ENCODE results near the gene GLRX3. TPM values are rescaled to one million over a fixed set of nuclear protein-coding genes. Genes with fewer than 3 reads are reported as not detected.

GLRX3 gene
- total RNA-seq, 1 experiment from 2014 or later = 98.1 TPM

DNA sequence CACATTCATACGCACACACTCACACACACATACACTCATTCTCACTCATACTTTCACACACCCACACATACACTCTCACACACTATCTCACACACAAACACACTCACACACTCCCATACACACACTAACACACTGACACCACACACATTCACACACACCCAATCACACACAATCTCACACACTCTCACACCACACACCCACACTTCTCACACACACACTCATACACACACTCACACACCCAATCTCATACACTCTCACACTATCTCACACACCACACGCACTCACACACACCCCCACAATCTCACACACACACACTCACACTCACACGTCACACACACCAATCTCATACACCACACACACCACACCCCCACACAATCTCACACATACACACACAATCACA lies 71.0 kb downstream of the GLRX3 start:
- intact Hi-C loops (cut with micrococcal nuclease) = no loop called here
- Histone ChIP-seq H3K4me3 (ENCODE audit: low read length) (no peak overlapping the region), H3K27me3 (ENCODE audit: low read length) (no peaks in the 10 kb centered on the region), H3K27ac (ENCODE audit: low read length) (no peak overlapping the region), H3F3A (ENCODE audit: low read length, unreplicated experiment) (no peaks in the 10 kb centered on the region), H3K4me2 (ENCODE audit: low read length) (no peak overlapping the region), H3K79me2 (ENCODE audit: low read length) (no peaks in the 10 kb centered on the region), H2AFZ (ENCODE audit: low read length) (no peak overlapping the region), H3K9me2 (replicated peaks; ENCODE audit: low read length) (no peaks in the 10 kb centered on the region), H3K4me1 (ENCODE audit: insufficient read depth, low read length) (no peaks in the 10 kb centered on the region), H3K9ac (ENCODE audit: low read length) (no peak overlapping the region), H3K36me3 (ENCODE audit: low read depth, low read length) (no peaks in the 10 kb centered on the region), H3K9me3 (ENCODE audit: low read length) (no peaks in the 10 kb centered on the region), H4K20me1 (ENCODE audit: low read length) (no peaks in the 10 kb centered on the region)
- BruUV-seq (replicated peaks) = no TSS peak
- ATAC-seq (no peak), DNase-seq (no peak)
- ChIA-PET CTCF (no interaction called here), POLR2A (ENCODE audit: unreplicated experiment) (no interaction called here)
- TF ChIP-seq EZH2 (IDR thresholded peaks at IDR 0.05; ENCODE audit: low read length, unreplicated experiment) (no peak), EZH2phosphoT487 (IDR thresholded peaks at IDR 0.05; ENCODE audit: borderline replicate concordance, low read length) (no peak)
- TF ChIP-seq, protein P1, sequence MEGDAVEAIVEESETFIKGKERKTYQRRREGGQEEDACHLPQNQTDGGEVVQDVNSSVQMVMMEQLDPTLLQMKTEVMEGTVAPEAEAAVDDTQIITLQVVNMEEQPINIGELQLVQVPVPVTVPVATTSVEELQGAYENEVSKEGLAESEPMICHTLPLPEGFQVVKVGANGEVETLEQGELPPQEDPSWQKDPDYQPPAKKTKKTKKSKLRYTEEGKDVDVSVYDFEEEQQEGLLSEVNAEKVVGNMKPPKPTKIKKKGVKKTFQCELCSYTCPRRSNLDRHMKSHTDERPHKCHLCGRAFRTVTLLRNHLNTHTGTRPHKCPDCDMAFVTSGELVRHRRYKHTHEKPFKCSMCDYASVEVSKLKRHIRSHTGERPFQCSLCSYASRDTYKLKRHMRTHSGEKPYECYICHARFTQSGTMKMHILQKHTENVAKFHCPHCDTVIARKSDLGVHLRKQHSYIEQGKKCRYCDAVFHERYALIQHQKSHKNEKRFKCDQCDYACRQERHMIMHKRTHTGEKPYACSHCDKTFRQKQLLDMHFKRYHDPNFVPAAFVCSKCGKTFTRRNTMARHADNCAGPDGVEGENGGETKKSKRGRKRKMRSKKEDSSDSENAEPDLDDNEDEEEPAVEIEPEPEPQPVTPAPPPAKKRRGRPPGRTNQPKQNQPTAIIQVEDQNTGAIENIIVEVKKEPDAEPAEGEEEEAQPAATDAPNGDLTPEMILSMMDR (conservative IDR thresholded peaks at IDR 0.05; ENCODE audit: low read depth, low read length) = no peak

DNA sequence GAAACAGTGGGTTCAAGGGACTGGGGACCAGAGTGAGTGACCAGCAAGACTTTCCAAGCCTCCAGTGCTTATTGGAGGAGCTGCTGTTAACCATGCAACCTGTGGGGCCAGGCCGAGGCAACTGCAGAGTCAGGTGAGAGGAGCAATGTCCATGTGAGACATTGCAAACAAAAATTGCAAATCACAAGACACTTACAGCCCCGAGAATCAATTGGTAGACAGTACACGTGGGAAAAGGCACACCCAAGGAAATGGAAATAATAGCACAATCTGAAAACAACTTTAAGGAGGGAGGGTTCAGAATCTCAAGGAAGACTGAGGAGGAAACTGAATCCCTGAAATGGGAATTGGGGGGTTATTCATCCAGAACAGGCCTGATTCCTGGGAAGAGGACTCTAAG lies 72.6 kb downstream of the GLRX3 start:
- Histone ChIP-seq H3K4me1 (ENCODE audit: insufficient read depth, low read length) (no peaks in the 10 kb centered on the region), H3K36me3 (ENCODE audit: low read depth, low read length) (no peaks in the 10 kb centered on the region), H3K27me3 (ENCODE audit: low read length) (no peaks in the 10 kb centered on the region), H3K27ac (ENCODE audit: low read length) (no peak overlapping the region), H3K9me2 (replicated peaks; ENCODE audit: low read length) (no peaks in the 10 kb centered on the region), H3F3A (ENCODE audit: low read length, unreplicated experiment) (no peaks in the 10 kb centered on the region), H3K9ac (ENCODE audit: low read length) (no peak overlapping the region), H3K79me2 (ENCODE audit: low read length) (no peaks in the 10 kb centered on the region), H3K4me2 (ENCODE audit: low read length) (no peak overlapping the region), H2AFZ (ENCODE audit: low read length) (no peak overlapping the region), H3K4me3 (ENCODE audit: low read length) (no peak overlapping the region), H3K9me3 (ENCODE audit: low read length) (no peaks in the 10 kb centered on the region), H4K20me1 (ENCODE audit: low read length) (no peaks in the 10 kb centered on the region)
- ChIA-PET CTCF (no interaction called here), POLR2A (ENCODE audit: unreplicated experiment) (no interaction called here)
- TF ChIP-seq EZH2phosphoT487 (IDR thresholded peaks at IDR 0.05; ENCODE audit: borderline replicate concordance, low read length) (no peak), EZH2 (IDR thresholded peaks at IDR 0.05; ENCODE audit: low read length, unreplicated experiment) (no peak)
- TF ChIP-seq, protein P1 (conservative IDR thresholded peaks at IDR 0.05; ENCODE audit: low read depth, low read length) = no peak
- no peak for DNase-seq
- intact Hi-C loops (cut with micrococcal nuclease) = no loop called here
- no peak for ATAC-seq
- no TSS peak for BruUV-seq (replicated peaks)

DNA sequence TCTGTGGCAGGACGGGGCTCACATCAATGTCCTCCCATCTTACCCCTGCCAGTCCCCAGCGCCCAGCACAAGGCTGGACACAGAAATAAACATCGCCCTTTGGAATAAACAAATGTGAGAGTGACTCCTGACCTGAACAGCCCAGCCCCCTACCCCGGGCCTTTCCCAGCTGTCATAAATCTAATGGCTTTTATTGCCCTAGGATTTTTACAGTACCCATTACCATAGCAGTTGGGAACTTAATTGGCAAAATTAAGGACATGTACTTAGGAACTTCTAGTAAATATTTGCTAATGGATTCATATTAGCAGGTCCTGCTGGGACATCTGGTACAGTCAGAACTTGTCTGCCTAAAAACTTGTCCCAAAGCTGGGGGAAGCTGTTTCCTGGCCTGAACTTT lies 76.6 kb downstream of the GLRX3 start:
- no peak overlapping the region for H3K4me3 ChIP-seq (ENCODE audit: low read length)
- H4K20me1 ChIP-seq (ENCODE audit: low read length) = no peaks in the 10 kb centered on the region
- no TSS peak for BruUV-seq (replicated peaks)
- no peaks in the 10 kb centered on the region for H3K4me1 ChIP-seq (ENCODE audit: insufficient read depth, low read length)
- intact Hi-C loops (cut with micrococcal nuclease) = no loop called here
- no peak overlapping the region for H3K27ac ChIP-seq (ENCODE audit: low read length)
- no peak for TF ChIP-seq EZH2phosphoT487 (IDR thresholded peaks at IDR 0.05; ENCODE audit: borderline replicate concordance, low read length)
- TF ChIP-seq, protein P1 (conservative IDR thresholded peaks at IDR 0.05; ENCODE audit: low read depth, low read length) = no peak
- POLR2A ChIA-PET (ENCODE audit: unreplicated experiment) = no interaction called here
- H3K4me2 ChIP-seq (ENCODE audit: low read length) = no peak overlapping the region
- H3K79me2 ChIP-seq (ENCODE audit: low read length) = no peaks in the 10 kb centered on the region
- no peak for DNase-seq
- H3F3A ChIP-seq (ENCODE audit: low read length, unreplicated experiment) = no peaks in the 10 kb centered on the region
- H3K9me2 ChIP-seq (replicated peaks; ENCODE audit: low read length) = no peaks in the 10 kb centered on the region
- no peaks in the 10 kb centered on the region for H3K9me3 ChIP-seq (ENCODE audit: low read length)
- CTCF ChIA-PET = no interaction called here
- ATAC-seq = no peak
- no peak overlapping the region for H3K9ac ChIP-seq (ENCODE audit: low read length)
- no peaks in the 10 kb centered on the region for H3K36me3 ChIP-seq (ENCODE audit: low read depth, low read length)
- no peaks in the 10 kb centered on the region for H3K27me3 ChIP-seq (ENCODE audit: low read length)
- no peak overlapping the region for H2AFZ ChIP-seq (ENCODE audit: low read length)

Data from PC-3 (cell line).